Body of pancreas (tissue), 4 donors: ENCODE measurements around the gene RALB.
A peak's percentile ranks its signal among the peaks of the same experiment; 100 is the strongest.

Experiments used
- CTCF ChIP-seq, 7 experiments: fragments of 450-650 bp in 4 of 7; fragments of 200-600 bp in 3 of 7; sonication (generic) in 3 of 7; IDR thresholded peaks; one replicate each; pipeline ENCODE4 v1.5.1; 2016 to 2019; ENCODE audit warnings: antibody characterized with exemption in 7 of 7
- POLR2A ChIP-seq, 3 donors: fragments of 450-650 bp; IDR thresholded peaks; one replicate each; pipeline ENCODE4 v1.6.1; 2016; ENCODE audit warnings: antibody characterized with exemption in 3 of 3, mild to moderate bottlenecking in 2 of 3

DNA sequence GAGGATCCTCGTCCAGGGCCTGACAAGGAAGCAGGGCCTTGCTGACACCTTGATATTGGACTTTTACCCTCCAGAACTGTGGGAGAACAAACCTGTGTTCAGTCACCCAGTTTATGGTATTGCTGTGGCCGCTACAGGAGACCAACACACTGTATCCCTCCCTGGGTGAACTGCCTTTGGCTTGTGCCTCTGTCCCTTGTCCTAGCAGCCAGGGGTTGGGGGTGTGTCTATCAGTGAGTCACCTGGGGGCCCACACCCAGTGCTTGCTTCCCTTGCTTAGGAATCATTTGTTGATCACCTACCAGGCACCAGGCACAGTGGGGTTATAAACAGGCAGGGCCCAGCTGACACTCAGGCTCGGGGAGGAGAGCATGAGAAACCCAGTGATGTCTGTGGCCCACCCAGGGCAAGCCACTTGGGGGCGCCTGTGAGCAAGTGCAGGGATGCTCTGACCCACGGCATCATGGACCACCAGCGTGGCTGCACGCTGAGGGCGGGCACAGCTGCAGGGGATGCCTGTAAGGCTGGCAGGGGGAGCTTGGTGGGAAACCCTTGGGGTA lies 46.5 kb upstream of the RALB start:
- peak in 1 of 7 experiments; percentile 12 for TF ChIP-seq CTCF (IDR thresholded peaks at IDR 0.05)
- no peak for TF ChIP-seq POLR2A (IDR thresholded peaks at IDR 0.05)
